Measurements from ENCODE around the gene CDCA7L.

The CDCA7L gene, protein sequence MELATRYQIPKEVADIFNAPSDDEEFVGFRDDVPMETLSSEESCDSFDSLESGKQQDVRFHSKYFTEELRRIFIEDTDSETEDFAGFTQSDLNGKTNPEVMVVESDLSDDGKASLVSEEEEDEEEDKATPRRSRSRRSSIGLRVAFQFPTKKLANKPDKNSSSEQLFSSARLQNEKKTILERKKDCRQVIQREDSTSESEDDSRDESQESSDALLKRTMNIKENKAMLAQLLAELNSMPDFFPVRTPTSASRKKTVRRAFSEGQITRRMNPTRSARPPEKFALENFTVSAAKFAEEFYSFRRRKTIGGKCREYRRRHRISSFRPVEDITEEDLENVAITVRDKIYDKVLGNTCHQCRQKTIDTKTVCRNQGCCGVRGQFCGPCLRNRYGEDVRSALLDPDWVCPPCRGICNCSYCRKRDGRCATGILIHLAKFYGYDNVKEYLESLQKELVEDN

DNA sequence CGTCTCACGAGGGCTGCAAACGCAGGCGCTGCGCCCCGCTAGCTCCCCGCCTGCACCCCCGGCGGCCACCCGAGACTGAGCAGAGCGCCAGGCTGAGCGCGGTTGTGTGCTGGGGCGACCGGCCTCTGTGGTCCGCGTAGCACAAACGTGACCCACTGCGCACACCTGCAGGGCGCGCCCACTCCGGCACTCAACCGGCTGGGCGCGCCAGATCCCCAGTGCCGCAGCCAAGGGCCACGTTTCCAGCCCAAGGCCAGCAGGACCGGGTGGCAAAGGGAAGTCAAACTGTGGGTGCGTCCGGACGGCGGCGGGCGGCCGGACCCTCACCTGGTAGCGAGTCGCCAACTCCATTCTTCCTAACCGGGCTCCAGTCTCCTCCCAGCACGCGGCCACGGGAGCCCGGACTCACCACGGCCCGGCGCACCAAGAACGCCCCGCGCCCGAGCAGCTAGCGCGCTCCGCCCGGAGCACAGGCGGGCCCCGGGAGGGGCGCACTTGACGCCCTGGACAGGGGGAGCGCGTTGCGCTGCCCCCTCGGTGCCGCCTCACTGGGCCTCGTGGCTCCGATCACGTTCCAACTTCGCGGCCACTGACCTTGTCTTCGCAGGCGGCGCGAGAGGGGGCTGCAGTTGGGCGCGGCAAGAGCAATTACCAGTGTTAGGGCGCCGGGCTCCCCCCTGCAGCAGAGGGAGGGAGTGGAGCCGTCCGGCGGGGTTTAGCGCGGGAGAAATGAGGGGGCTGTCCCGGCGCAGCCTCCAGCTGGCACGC is at the start of gene CDCA7L:
Gene CDCA7L, minus strand, starts transcription at position 446 of the 768 bp plus-strand sequence. Its CDS starts 95 bp downstream, at position 351.
- DNase-seq, result peak; percentile 72

- DNase-seq, result no peak
Observed at GRCh38 chr7:21986096-21986495, 40.4 kb upstream of the CDCA7L start.

- DNase-seq, result no peak
Observed at GRCh38 chr7:21984042-21984441, 38.3 kb upstream of the CDCA7L start.

DNA sequence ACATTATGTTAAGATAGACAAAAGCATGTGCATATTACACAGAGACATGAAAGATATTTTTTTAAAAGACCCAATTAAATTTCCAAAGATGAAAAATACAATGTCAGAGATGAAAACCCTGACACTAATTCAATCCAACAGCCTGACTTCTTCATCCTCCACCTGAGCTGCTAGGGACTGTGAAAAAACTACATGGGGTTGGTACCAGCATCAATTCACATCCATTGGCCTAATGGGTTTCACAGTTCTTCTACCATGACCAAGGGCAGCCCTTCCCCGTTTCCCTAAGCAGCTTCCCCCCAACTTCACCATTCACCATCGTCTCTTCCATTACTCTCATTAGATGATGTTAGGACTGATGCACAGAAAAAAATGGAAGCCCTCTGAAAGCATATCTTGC is 37.4 kb upstream of the CDCA7L start:
- DNase-seq, result no peak

- no peak for DNase-seq
Observed at GRCh38 chr7:21981524-21981923, 35.8 kb upstream of the CDCA7L start.

DNA sequence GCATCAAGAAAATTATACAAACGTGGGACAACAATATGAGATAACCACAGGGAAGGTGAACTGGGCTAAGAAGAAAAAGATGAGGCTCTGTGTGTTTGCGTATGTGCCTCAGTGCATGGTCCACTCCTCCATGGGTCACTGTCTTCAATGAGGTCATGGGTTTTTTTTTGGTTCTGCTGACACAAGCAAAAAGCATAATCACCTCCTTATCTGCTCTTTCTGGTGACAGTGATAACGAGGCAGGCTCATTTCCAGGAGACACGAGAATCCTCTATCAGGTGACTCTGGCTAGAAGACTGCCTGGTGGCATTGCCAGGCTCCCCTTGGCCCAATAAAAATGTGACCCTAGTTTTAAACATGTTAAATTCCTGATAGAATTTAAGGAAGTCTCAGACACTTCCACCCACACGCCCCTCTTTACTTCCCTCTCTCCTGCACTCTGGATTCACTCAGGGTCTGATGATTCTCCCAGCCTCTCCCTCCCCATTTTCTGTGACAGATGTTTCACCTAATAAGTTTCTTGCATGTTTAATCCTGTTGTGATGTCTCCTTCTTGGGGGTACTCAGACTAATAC is 35.3 kb upstream of the CDCA7L start:
- no peak for DNase-seq

- DNase-seq, result no peak
Observed at GRCh38 chr7:21972397-21972784, 26.7 kb upstream of the CDCA7L start.

GRCh38 chr7:21971780-21972396 is 26.2 kb upstream of the CDCA7L start:
- no peak for DNase-seq

- DNase-seq, result no peak
Observed at GRCh38 chr7:21969822-21970221, 24.1 kb upstream of the CDCA7L start.

GRCh38 chr7:21967598-21968003 is 21.9 kb upstream of the CDCA7L start:
- DNase-seq, result no peak

DNA sequence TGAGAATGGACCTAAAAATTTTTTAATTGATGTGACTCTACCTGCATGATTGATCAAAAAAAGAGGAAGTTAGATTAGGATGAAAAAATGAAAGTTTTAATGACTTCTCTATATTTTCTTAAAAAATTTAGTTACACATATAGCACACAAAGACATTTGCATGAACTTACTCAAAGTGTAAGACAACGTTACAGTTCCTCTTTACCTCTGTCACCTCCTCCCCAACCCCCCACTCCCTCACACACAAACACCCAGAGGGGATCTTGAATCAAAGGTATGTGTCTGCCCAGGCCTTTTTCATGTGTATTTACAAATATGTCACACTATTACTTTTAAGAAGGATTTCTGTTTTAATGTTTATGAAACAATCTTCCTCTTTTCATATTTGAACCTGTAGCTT is 20.6 kb upstream of the CDCA7L start:
- DNase-seq, result no peak

- no peak for DNase-seq
Observed at GRCh38 chr7:21965291-21965690, 19.6 kb upstream of the CDCA7L start.

DNA sequence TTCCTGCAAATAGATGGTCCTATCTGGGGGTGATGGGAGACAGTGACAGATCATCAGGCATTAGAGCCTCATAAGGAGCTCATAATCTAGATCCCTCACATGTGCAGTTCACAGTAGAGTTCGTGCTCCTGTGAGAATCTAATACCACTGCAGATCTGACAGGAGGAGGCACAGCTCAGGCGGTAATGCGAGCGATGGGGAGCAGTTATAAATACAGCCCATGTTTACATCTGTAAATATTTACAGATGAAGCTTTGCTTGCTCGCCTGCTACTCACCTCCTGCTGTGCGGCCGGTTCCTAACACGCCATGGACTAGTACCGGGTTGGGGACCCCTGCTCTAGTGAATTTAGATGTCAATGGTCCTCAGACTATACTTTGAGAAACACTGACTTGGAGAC is 17.0 kb upstream of the CDCA7L start:
- DNase-seq, result no peak

- DNase-seq, result no peak
Observed at GRCh38 chr7:21960922-21961321, 15.2 kb upstream of the CDCA7L start.

DNA sequence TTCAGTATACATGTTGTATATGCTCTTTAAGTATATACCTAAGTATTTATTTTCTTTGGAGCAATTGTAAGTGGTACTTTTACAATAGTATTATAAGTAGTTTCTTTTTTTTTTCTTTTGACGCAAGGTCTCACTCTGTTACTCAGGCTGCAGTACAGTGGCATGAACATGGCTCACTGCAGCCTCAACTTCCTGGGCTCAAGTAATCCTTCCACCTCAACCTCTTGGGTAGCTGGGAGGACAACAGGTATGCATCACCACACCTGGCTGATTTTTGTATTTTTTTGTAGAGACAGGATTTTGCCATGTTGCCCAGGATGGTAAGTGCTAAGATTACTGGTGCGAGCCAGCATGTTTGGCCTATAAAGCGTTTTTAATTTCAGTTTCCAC is 13.7 kb upstream of the CDCA7L start:
- no peak for DNase-seq

GRCh38 chr7:21953781-21954180 is 8.1 kb upstream of the CDCA7L start:
- no peak for DNase-seq

- DNase-seq, result no peak
Observed at GRCh38 chr7:21948887-21949540, 3.3 kb upstream of the CDCA7L start.

- DNase-seq, result no peak
Observed at GRCh38 chr7:21948364-21948763, 2.7 kb upstream of the CDCA7L start.

DNA sequence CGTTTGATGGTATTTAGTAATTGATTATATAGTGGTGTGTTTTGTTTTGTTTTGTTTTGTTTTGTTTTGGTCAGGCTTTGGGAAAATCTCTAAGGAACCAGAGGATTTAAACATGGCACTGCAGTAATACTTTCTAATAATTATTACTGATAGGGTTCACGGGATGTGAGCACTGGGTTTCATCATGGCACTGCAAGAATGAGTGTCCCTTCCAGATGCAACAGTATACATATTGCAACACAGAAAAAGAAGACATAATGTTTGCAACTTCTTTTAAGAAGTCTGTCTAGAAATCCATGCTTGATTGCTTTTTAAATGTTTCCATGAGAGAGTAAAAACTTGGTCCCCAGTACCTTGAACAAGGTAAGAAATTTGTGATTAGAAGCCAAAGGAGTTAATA is 2.2 kb upstream of the CDCA7L start:
- DNase-seq, result no peak

DNA sequence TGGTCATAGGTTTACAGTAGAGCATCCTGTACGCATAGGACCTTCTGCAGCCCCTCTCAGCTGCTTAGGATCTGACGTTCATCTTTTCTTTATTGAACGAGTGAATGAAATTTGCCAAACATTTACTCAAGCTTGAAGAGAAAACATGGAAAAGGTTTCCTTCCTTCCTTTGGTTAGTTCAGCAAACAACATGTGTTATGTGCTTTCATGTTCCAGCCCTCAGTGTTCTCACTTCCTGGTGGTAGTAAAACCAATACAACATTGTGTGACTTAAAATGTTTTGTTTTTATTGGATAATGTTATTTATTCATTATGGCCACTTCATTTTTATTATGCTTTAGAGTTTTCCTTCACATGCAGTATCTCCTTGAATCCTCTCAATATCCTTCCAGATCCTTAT is 1.4 kb upstream of the CDCA7L start:
- no peak for DNase-seq

GRCh38 chr7:21946222-21946709 is 567 bp upstream of the CDCA7L start:
- DNase-seq, result no peak

DNA sequence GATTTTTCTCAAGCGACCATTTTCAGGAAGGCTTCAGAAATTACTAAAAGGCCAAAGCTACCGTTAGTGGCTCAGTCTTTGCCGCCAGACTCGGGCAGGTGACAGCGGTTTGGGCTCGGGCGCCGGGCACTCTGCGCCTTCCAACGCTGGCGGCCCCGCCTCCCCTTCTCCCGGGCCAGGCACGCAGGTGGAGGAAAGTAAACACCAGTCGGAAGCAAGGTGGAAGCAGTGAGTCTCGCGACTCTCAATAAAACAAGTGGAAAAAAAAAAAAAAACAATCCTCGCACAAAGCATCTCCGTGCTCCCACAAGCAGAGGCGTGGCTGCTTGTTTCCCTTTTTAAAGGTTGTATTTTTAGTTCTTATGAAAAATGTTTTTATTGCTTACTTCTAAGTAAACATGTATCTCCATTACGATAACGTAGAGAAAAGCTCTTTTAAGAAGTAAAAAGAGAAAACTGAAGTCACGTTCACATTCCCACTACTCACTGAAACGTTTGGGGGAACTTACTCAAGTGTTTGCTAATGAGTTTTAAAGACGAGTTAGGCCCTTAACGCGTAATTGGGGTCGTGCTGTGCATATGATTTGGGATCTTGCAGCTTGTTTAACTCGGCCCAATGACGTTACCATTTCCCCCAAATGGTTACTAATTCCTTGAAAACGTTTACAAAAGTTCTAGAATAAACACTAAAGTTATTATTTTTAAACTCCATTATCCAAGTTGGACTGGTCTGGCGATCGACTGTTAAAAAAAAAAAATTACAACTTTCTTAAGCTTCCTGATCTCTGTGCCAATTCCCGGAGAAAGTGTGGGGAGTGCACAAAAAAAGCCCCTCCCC is 864 bp downstream of the CDCA7L start:
- DNase-seq, result peak; percentile 75
